Tibial nerve (tissue), 3 donors: ENCODE measurements around the gene TRPV5.

Source experiments
- CTCF ChIP-seq, 5 experiments: fragments of 200-600 bp in 3 of 5; fragments of 450-650 bp in 2 of 5; sonication (generic) in 3 of 5; IDR thresholded peaks; one replicate each; pipeline ENCODE4 v1.5.1; 2016 to 2019; ENCODE audit warnings: antibody characterized with exemption in 5 of 5, mild to moderate bottlenecking in 3 of 5, moderate library complexity in 2 of 5
- POLR2A ChIP-seq, 2 donors: fragments of 450-650 bp; IDR thresholded peaks; one replicate each; pipeline ENCODE4 v1.6.1; 2017; ENCODE audit warnings: antibody characterized with exemption in 2 of 2, mild to moderate bottlenecking in 2 of 2, moderate library complexity in 2 of 2

GRCh38 chr7:142938611-142939010 is 5.1 kb upstream of the TRPV5 start:
- TF ChIP-seq POLR2A (IDR thresholded peaks at IDR 0.05) = no peak
- TF ChIP-seq CTCF (IDR thresholded peaks at IDR 0.05) = no peak
